Calu3 (cell line): ENCODE results near the gene PCDHB9. TPM values are rescaled to one million over a fixed set of nuclear protein-coding genes. Genes with fewer than 3 reads are reported as not detected.
"Not testable (repeated sequence)": the region's sequence is repeated elsewhere in the genome, so short reads cannot be mapped to it uniquely, and the experiment has no call there.

Experiments used
- Bru-seq: library from RNA; stranded (reverse); fragments of 400-500 nt; gene quantifications from one replicate; lab custom pipeline; 2021; lab: Mats Ljungman, UMichigan
- BruChase-seq, 2 experiments: library from RNA; stranded (reverse); fragments of 400-500 nt; gene quantifications; one replicate each; lab custom pipeline; 2021; lab: Mats Ljungman, UMichigan
- BruUV-seq: library from RNA; stranded (reverse); fragments of 400-500 nt; replicated peaks from 2 replicates; lab custom pipeline; 2021; lab: Mats Ljungman, UMichigan
- CTCF ChIA-PET: fragments of 300-600 bp; sonication (Branson Sonifier 250); formaldehyde crosslinking; loops from one replicate; lab custom pipeline; 2022; ENCODE audit warnings: antibody characterized with exemption; lab: Charles Lee
- DNase-seq: peaks from one replicate; pipeline ENCODE4 v3.0.0; 2022
- H3K27ac Mint-ChIP-seq: one replicate; pipeline ENCODE4 v1.8.0; 2022; ENCODE audit warnings: mixed read lengths; ENCODE audit not compliant: unreplicated experiment
- H3K27me3 Mint-ChIP-seq: one replicate; pipeline ENCODE4 v1.8.0; 2022; ENCODE audit warnings: mixed read lengths; ENCODE audit not compliant: unreplicated experiment
- H3K36me3 Mint-ChIP-seq: one replicate; pipeline ENCODE4 v1.8.0; 2022; ENCODE audit warnings: mild to moderate bottlenecking, moderate library complexity, mixed read lengths; ENCODE audit not compliant: insufficient read depth, unreplicated experiment
- H3K4me1 Mint-ChIP-seq: one replicate; pipeline ENCODE4 v1.8.0; 2022; ENCODE audit warnings: mild to moderate bottlenecking, low read depth, mixed read lengths; ENCODE audit not compliant: unreplicated experiment
- H3K4me3 Mint-ChIP-seq: one replicate; pipeline ENCODE4 v1.8.0; 2022; ENCODE audit warnings: mild to moderate bottlenecking, low read depth, moderate library complexity, mixed read lengths; ENCODE audit not compliant: unreplicated experiment
- H3K9me3 Mint-ChIP-seq: one replicate; pipeline ENCODE4 v1.8.0; 2022; ENCODE audit warnings: low read depth, mixed read lengths; ENCODE audit not compliant: unreplicated experiment
- CTCF ChIP-seq: fragments of 200-600 bp; IDR thresholded peaks from one replicate; pipeline ENCODE4 v1.8.0; 2022; ENCODE audit warnings: antibody characterized with exemption; ENCODE audit not compliant: unreplicated experiment
- intact Hi-C: fragments of 100-400 bp; cut with micrococcal nuclease; formaldehyde crosslinking; loops from one replicate; pipeline ENCODE4 v1.10.0; 2022; ENCODE audit not compliant: unreplicated experiment
- long read RNA-seq: library from polyadenylated mRNA; stranded (forward); transcript quantifications from one replicate; pipeline ENCODE4 v2.0.0, GENCODE V29; 2022
- total RNA-seq: library from RNA; stranded (reverse); gene quantifications from 2 replicates; pipeline ENCODE4 v1.2.3, GENCODE V29; 2022

Gene PCDHB9
- total RNA-seq (2.4 and 3.5 TPM in 2 replicates), Bru-seq, nascent RNA (percentile 37 among the genes with signal in this experiment), BruChase-seq, experiment 1, labeled RNA remaining after a 6-hour chase (percentile 60 among the genes with signal in this experiment), BruChase-seq, experiment 2, labeled RNA remaining after a 2-hour chase (percentile 42 among the genes with signal in this experiment)
- long read RNA-seq, full-length matches to known transcripts = 3 of 3 reads
- long read RNA-seq, partial matches to known transcripts = 0 of 3 reads
- long read RNA-seq, other reads (novel, unspliced or antisense) = 0 of 3 reads

DNA sequence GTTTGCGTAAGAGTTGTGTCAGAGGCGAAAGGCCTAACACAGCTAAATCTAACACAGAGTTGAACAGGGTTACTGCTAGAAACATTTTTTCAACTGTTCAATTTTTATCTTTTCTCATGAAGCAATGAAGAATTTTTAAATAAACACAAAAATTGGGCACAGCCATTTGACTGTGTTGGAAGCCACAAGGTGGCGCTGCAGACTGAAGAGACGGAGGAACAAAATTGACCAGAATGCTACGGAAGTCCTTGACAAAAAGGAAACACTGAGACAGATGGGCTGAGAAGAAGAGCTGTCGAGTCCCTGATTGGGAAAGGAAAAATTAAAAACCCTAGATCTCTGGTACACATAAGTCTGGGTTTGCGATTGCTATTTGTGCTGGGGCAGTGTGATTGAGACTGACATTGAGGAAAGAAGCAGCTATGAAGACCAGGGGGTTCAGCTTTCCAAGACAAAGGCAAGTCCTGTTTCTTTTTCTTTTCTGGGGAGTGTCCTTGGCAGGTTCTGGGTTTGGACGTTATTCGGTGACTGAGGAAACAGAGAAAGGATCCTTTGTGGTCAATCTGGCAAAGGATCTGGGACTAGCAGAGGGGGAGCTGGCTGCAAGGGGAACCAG lies at the start of gene PCDHB9:
PCDHB9 (plus strand) TSS at position 265 of the 616 bp plus-strand sequence; CDS start at position 423, 158 bp downstream.
- intact Hi-C loops = no loop called here
- CTCF ChIA-PET = interaction anchor here (0.6 to 1.3 kb wide), 4 partner anchors 22 to 377 kb away, joined by 3 to 6 read pairs (median 4); partner anchors contain the start of genes PCDHB12 and PCDHB14
- TF ChIP-seq CTCF = peak; percentile 24
- H3K4me3 Mint-ChIP-seq = peak within 1 kb of the TSS; percentile 53
- BruUV-seq = TSS peak; percentile 82
- H3K27me3 Mint-ChIP-seq = no peaks in the 10 kb centered on the region
- peak; percentile 66 for DNase-seq
- H3K9me3 Mint-ChIP-seq = peaks cover 28% of the 10 kb centered on the region
- H3K4me1 Mint-ChIP-seq = no peaks in the 10 kb centered on the region
- H3K36me3 Mint-ChIP-seq = no peaks in the 10 kb centered on the region
- no peak within 1 kb of the TSS for H3K27ac Mint-ChIP-seq

DNA sequence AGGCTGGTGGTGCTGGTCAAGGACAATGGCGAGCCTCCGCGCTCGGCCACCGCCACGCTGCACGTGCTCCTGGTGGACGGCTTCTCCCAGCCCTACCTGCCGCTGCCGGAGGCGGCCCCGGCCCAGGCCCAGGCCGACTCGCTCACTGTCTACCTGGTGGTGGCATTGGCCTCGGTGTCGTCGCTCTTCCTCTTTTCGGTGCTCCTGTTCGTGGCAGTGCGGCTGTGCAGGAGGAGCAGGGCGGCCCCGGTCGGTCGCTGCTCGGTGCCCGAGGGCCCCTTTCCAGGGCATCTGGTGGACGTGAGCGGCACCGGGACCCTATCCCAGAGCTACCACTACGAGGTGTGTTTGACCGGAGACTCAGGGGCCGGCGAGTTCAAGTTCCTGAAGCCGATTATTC lies 49.6 kb upstream of the PCDHB9 start:
- H3K4me3 Mint-ChIP-seq, H3K36me3 Mint-ChIP-seq, H3K27me3 Mint-ChIP-seq, intact Hi-C loops, H3K27ac Mint-ChIP-seq, DNase-seq, H3K4me1 Mint-ChIP-seq, CTCF ChIA-PET, BruUV-seq: not testable (repeated sequence)
- peaks cover 18% of the 10 kb centered on the region for H3K9me3 Mint-ChIP-seq

GRCh38 chr5:141149812-141150211 lies 37.1 kb upstream of the PCDHB9 start, which contains the start of gene PCDHB6:
Gene PCDHB6, plus strand, starts transcription at chr5:141150057. Its CDS starts 201 bp downstream, at chr5:141150258.
- CTCF ChIA-PET = no interaction called here
- BruUV-seq = no TSS peak
- no peak for DNase-seq

GRCh38 chr5:141150224-141150992 lies 36.6 kb upstream of the PCDHB9 start:
- no TSS peak for BruUV-seq
- Mint-ChIP-seq H3K4me1 (no peaks in the 10 kb centered on the region), H3K4me3 (no peak overlapping the region), H3K36me3 (no peaks in the 10 kb centered on the region), H3K27me3 (no peaks in the 10 kb centered on the region), H3K9me3 (peaks cover 17% of the 10 kb centered on the region), H3K27ac (no peak overlapping the region)
- no peak for TF ChIP-seq CTCF
- CTCF ChIA-PET = no interaction called here
- no peak for DNase-seq
- intact Hi-C loops = no loop called here

More at GRCh38 chr5:141149812-141150211, 37.1 kb upstream of the PCDHB9 start, which contains the start of gene PCDHB6:
- H3K4me3 Mint-ChIP-seq = no peak within 1 kb of the TSS
- no peak for TF ChIP-seq CTCF
- no peaks in the 10 kb centered on the region for H3K27me3 Mint-ChIP-seq
- no peak within 1 kb of the TSS for H3K27ac Mint-ChIP-seq
- peaks cover 15% of the 10 kb centered on the region for H3K9me3 Mint-ChIP-seq
- no peaks in the 10 kb centered on the region for H3K36me3 Mint-ChIP-seq
- H3K4me1 Mint-ChIP-seq = no peaks in the 10 kb centered on the region
- intact Hi-C loops = no loop called here
